Endothelial cell of umbilical vein (primary cell): ENCODE results near the gene STK40. TPM values are rescaled to one million over a fixed set of nuclear protein-coding genes. Genes with fewer than 3 reads are reported as not detected.

ENCODE experiments used
- BruUV-seq: library from RNA; stranded (reverse); fragments of 400-500 nt; replicated peaks from 2 replicates; lab custom pipeline; 2021; lab: Mats Ljungman, UMichigan
- CTCF ChIA-PET: fragments of 300-600, 350-600 bp; sonication (Branson Sonifier 250); formaldehyde crosslinking; loops from one replicate; lab custom pipeline; 2021; ENCODE audit warnings: antibody characterized with exemption, inconsistent platforms; lab: Charles Lee
- POLR2A ChIA-PET: fragments of 300-600, 350-600 bp; sonication (Branson Sonifier 250); formaldehyde crosslinking; loops from one replicate; lab custom pipeline; 2021; ENCODE audit warnings: antibody characterized with exemption, inconsistent platforms; lab: Charles Lee
- DNase-seq: peaks from one replicate; pipeline ENCODE4 v3.0.0-alpha.2; 2011; ENCODE audit warnings: low read depth, low spot score
- FAIRE-seq: peaks from 2 replicates; lab custom pipeline; 2011; peaks lifted over from hg19 to GRCh38; lab: Jason Lieb, UNC
- H2AFZ ChIP-seq: 2 replicates; pipeline ENCODE4 v1.6.0; 2012; ENCODE audit warnings: low read depth, low read length, control low read depth, inconsistent platforms
- H3K27ac ChIP-seq: 2 replicates; pipeline ENCODE4 v1.5.1; 2011; ENCODE audit warnings: low read depth, mild to moderate bottlenecking, control low read depth, low read length, moderate library complexity; ENCODE audit not compliant: insufficient read depth
- H3K27me3 ChIP-seq, 2 experiments: 2 replicates each; pipeline versions ENCODE4 v1.6.0 to v1.6.1; 2011; ENCODE audit warnings: low read length in 2 of 2, mixed read lengths in 1 of 2; ENCODE audit not compliant: control insufficient read depth in 2 of 2, insufficient read depth in 2 of 2
- H3K36me3 ChIP-seq, 2 experiments: 2 replicates in 1 of 2; 3 replicates in 1 of 2; pipeline ENCODE4 v1.5.1; 2011; ENCODE audit warnings: low read length in 2 of 2, mild to moderate bottlenecking in 1 of 2, moderate library complexity in 1 of 2; ENCODE audit not compliant: control insufficient read depth in 2 of 2, insufficient read depth in 2 of 2; ENCODE audit errors: extremely low read depth in 1 of 2
- H3K4me1 ChIP-seq: 3 replicates; pipeline ENCODE4 v1.5.1; 2011; ENCODE audit warnings: mild to moderate bottlenecking, low read length; ENCODE audit not compliant: control insufficient read depth, insufficient read depth; ENCODE audit errors: extremely low read depth
- H3K4me2 ChIP-seq: 2 replicates; pipeline ENCODE4 v1.6.1; 2011; ENCODE audit warnings: low read length, control low read depth, mixed read lengths; ENCODE audit not compliant: insufficient read depth
- H3K4me3 ChIP-seq, 3 experiments: fragments of 200-600 bp in 1 of 3; sonication (generic), shearing (Covaris generic) in 1 of 3; replicated peaks in 1 of 3; 2 replicates each; pipeline ENCODE4 v1.5.1; 2011 to 2016; ENCODE audit warnings: control low read depth in 3 of 3, low read length in 3 of 3, mild to moderate bottlenecking in 2 of 3, inconsistent platforms in 1 of 3, low read depth in 1 of 3, moderate library complexity in 1 of 3; ENCODE audit not compliant: insufficient read depth in 1 of 3
- H3K79me2 ChIP-seq: 2 replicates; pipeline ENCODE4 v1.6.0; 2012; ENCODE audit warnings: low read length, inconsistent platforms; ENCODE audit not compliant: control insufficient read depth, insufficient read depth
- H3K9ac ChIP-seq: replicated peaks from 2 replicates; pipeline ENCODE3; 2011; ENCODE audit warnings: low read length, control low read depth; ENCODE audit not compliant: insufficient read depth; ENCODE audit errors: extremely low read depth
- H3K9me1 ChIP-seq: replicated peaks from 3 replicates; pipeline ENCODE4 v1.6.0; 2011; ENCODE audit warnings: mild to moderate bottlenecking, low read length; ENCODE audit not compliant: control insufficient read depth, insufficient read depth; ENCODE audit errors: extremely low read depth
- H3K9me3 ChIP-seq: replicated peaks from 2 replicates; pipeline ENCODE4 v1.5.1; 2012; ENCODE audit warnings: low read length, inconsistent platforms; ENCODE audit not compliant: control insufficient read depth, insufficient read depth
- H4K20me1 ChIP-seq: replicated peaks from 2 replicates; pipeline ENCODE3; 2011; ENCODE audit warnings: mild to moderate bottlenecking, low read length; ENCODE audit not compliant: control insufficient read depth, insufficient read depth; ENCODE audit errors: extremely low read depth
- FOS ChIP-seq: IDR thresholded peaks from 2 replicates; pipeline ENCODE4 v1.6.1; 2011; ENCODE audit warnings: mild to moderate bottlenecking, low read length, moderate library complexity, borderline replicate concordance; ENCODE audit not compliant: insufficient read depth
- GATA2 ChIP-seq: IDR thresholded peaks from 2 replicates; pipeline ENCODE4 v1.7.0; 2011; ENCODE audit warnings: low read depth, mild to moderate bottlenecking, moderate library complexity, mixed read lengths, low read length; ENCODE audit not compliant: insufficient read length, insufficient read depth
- MYC ChIP-seq: IDR thresholded peaks from one replicate; pipeline ENCODE4 v1.6.1; 2011; ENCODE audit warnings: mild to moderate bottlenecking, low read depth, low read length
- POLR2A ChIP-seq: IDR thresholded peaks from 2 replicates; pipeline ENCODE4 v1.6.1; 2012; ENCODE audit warnings: low read depth, mild to moderate bottlenecking, control low read depth, low read length
- POLR2AphosphoS5 ChIP-seq: IDR thresholded peaks from 2 replicates; pipeline ENCODE4 v1.6.1; 2012; ENCODE audit warnings: low read depth, mild to moderate bottlenecking, control low read depth, low read length, moderate library complexity; ENCODE audit not compliant: insufficient read depth
- dilution Hi-C: fragments of 300-500 bp; cut with MboI; formaldehyde crosslinking; loops from one replicate; pipeline ENCODE4 v1.15.0; 2019; ENCODE audit warnings: low sequenced_read_pairs; ENCODE audit not compliant: extremely low pct_ligation_motif_present
- intact Hi-C: fragments of 100-400 bp; cut with micrococcal nuclease; formaldehyde crosslinking; loops from one replicate; pipeline ENCODE4 v1.10.0; 2022
- polyA plus RNA-seq, 4 experiments: library from polyadenylated mRNA; depleted of rRNA in 3 of 4; stranded (reverse) in 3 of 4; unstranded in 1 of 4; fragments of >200 nt; gene quantifications; 2 replicates each; pipeline versions ENCODE4 v1.2.1 to v1.2.3, GENCODE V29; 2011 to 2012; ENCODE audit warnings: missing spikeins in 1 of 4
- total RNA-seq: library from RNA; stranded (reverse); gene quantifications from 2 replicates; pipeline ENCODE4 v1.2.3, GENCODE V29; 2021
- TF ChIP-seq, protein P1 (sequence below): IDR thresholded peaks from 2 replicates; pipeline ENCODE4 v1.6.1; 2011; ENCODE audit not compliant: insufficient read depth, insufficient read length
- TF ChIP-seq, protein P2 (sequence below), 2 donors: IDR thresholded peaks; 1 replicate in 1 of 2; 2 replicates in 1 of 2; pipeline ENCODE4 v1.5.1; 2011; ENCODE audit warnings: low read length in 2 of 2, mild to moderate bottlenecking in 2 of 2, moderate library complexity in 2 of 2, control low read depth in 1 of 2, inconsistent platforms in 1 of 2, low read depth in 1 of 2; ENCODE audit not compliant: insufficient read depth in 1 of 2; ENCODE audit errors: extremely low read depth in 1 of 2

STK40 gene
- total and polyA plus RNA-seq, 2 donors (not counting 3 experiments of a cell fraction or from before 2014, with no cell fraction given): 20.8 to 36.8 TPM

DNA sequence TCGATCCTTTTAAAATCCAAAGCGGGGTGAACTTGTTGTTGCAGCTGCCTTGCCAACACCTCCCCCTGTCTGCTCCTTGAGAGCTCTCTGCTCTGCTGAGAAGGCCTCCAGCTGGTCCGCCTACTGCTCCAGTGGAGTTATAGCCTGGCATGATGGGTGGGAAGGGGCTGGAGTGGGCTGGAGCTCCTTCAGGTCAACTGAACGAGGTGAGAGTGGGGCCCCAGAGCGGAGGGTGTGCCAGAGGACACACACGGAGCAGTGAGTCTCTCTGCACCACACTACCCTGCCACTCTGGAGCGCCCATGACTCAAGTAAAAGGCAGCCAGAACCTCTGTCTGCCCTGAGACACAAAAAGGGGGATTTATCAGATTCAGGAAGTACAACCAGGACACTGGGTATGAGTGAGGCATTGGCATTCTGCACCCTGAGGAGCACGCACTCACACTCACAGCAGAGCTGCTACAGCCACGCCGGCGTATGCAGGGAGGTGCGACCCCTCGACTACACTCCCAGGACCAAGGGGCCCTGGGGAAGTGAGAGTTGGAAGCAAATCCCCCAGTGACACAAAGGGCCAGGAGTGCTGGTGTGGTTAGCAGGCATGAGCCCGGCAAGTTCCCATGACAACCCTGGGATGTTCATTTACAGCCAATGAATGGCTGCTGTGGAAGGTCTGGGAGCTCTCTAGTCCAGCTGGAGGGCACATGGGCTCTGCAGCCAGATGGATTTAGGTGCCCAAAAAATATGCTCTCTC is 34.3 kb downstream of the STK40 start:
- Histone ChIP-seq H3K36me3 (peaks cover 6 to 23% of the 10 kb centered on the region in 2 experiments), H3K9me1 (no peaks in the 10 kb centered on the region), H3K4me3 (no peak overlapping the region), H3K79me2 (no peaks in the 10 kb centered on the region), H3K4me2 (peak overlapping the region; percentile 23), H4K20me1 (no peaks in the 10 kb centered on the region), H3K4me1 (peaks cover 49% of the 10 kb centered on the region), H3K9me3 (no peaks in the 10 kb centered on the region), H3K27ac (peak overlapping the region; percentile 89), H3K9ac (peak overlapping the region; percentile 71), H2AFZ (no peak overlapping the region), H3K27me3 (no peaks in the 10 kb centered on the region)
- POLR2A ChIA-PET: interaction anchor here (0.8 to 2.3 kb wide), 5 partner anchors 9 to 35 kb away, joined by 3 to 9 read pairs (median 4); no protein-coding TSS in a partner anchor
- dilution Hi-C loops (no loop called here), intact Hi-C loops (loop anchor here (1.0 kb wide), 3 partner anchors 8 to 35 kb away; partner anchors contain the start of gene EVA1B)
- DNase-seq (peak; percentile 76), FAIRE-seq (no peak)
- BruUV-seq: no TSS peak
- CTCF ChIA-PET: interaction anchor here (0.7 to 6.7 kb wide), 12 partner anchors 9 to 217 kb away, joined by 3 to 99 read pairs (median 5); partner anchors contain the start of genes EVA1B, SH3D21 and TRAPPC3
- TF ChIP-seq FOS: peak; percentile 39
- TF ChIP-seq POLR2A: peak; percentile 71
- TF ChIP-seq, protein P1, sequence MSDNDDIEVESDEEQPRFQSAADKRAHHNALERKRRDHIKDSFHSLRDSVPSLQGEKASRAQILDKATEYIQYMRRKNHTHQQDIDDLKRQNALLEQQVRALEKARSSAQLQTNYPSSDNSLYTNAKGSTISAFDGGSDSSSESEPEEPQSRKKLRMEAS: no peak
- TF ChIP-seq, protein P2, sequence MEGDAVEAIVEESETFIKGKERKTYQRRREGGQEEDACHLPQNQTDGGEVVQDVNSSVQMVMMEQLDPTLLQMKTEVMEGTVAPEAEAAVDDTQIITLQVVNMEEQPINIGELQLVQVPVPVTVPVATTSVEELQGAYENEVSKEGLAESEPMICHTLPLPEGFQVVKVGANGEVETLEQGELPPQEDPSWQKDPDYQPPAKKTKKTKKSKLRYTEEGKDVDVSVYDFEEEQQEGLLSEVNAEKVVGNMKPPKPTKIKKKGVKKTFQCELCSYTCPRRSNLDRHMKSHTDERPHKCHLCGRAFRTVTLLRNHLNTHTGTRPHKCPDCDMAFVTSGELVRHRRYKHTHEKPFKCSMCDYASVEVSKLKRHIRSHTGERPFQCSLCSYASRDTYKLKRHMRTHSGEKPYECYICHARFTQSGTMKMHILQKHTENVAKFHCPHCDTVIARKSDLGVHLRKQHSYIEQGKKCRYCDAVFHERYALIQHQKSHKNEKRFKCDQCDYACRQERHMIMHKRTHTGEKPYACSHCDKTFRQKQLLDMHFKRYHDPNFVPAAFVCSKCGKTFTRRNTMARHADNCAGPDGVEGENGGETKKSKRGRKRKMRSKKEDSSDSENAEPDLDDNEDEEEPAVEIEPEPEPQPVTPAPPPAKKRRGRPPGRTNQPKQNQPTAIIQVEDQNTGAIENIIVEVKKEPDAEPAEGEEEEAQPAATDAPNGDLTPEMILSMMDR (IDR thresholded peaks at IDR 0.05; ENCODE audit: extremely low read depth in 1 of 2, insufficient read depth in 1 of 2, low read depth in 1 of 2, low read length in 2 of 2): peak in 1 of 2 donors; percentile 6
- peak; percentile 74 for TF ChIP-seq POLR2AphosphoS5
- no peak for TF ChIP-seq MYC
- peak; percentile 91 for TF ChIP-seq GATA2
